ENCODE results near the gene FBRSL1.

FBRSL1 gene

DNA sequence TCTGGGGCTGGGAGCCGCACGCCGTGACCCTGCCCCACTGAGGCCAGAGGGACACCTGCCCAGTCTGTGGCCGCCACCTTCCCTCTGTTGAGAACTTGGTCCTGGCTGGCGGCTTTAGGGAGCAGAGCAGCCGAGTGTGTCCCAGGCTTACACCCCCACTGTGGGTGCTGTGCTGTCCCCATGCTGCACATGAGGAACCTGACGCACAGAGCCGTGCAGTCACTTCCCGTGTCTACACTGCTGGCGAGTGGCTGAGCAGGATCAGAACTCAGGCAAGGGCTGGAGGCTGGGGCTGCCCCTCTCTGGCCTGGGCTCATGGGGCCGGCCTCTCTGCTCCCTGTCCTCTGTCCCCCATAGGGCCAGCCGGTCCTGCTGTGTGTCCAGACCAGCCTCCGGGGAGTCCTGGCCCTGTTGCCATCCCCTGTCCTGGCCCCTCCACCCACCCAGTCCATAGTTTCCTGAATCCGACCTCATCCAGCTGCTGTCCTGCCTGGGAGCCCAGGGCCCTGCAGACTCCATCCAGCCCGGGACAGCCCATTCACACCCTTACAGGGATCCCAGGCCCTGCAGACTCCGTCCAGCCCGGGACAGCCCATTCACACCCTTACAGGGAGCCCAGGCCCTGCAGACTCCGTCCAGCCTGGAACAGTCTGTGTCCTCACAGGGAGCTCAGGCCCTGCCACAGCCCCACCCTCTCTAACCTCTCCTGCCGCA lies 10.3 kb downstream of the FBRSL1 start:
- no peak for DNase-seq

DNA sequence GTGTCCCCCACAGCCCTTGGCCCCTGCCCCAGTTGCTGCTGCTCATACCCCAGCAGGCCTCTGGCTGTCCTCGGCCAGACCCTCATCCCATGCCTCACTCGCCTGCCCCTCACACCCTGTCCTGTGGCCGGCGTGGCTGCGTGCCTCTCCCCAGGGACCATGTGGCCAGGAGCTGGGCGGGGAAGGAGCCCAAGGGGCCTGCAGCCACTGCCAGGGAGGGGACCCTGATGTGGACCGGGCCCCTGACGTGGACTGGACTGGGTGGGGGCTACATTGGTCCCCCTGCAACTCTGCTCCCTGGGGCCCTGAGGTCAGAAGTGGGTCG lies 10.9 kb downstream of the FBRSL1 start:
- DNase-seq: no peak

DNA sequence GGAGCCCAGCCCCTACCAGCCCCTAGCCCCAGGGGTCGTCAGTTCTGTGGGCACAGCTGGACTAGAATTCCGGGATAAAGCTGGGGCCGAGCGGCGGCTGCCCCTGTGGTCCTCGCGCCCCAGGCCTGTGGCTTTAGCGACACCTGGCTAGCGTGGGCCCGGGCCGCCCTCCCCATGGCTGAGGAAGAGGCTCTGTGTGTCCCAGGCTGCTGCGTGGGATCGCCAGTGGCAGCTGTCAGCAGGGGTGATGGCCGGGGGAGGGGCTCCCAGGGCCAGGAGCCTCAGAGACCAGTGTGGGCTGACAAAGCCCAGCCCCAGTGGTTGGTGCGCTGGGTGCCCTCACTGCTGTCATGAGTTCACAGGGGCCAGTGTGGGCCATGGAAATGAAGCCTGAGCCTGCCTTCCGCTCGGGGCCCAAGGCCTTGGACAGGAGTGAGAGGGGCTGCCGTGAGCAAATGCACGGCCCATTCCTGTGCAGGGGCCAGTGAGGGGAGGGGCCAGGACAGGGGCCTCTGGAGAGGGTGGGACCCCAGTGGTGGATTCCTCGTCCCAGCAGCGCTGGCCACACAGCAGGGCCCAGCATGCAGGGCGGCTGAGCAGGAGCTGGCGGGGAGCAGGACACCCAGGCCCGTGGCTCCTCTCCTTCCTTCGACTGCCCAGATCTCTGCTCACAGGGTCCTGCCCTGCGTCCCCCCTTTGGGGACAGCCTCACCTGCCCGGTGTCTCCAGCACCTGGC lies 11.4 kb downstream of the FBRSL1 start:
- no peak for DNase-seq

GRCh38 chr12:132502149-132502881 lies 12.4 kb downstream of the FBRSL1 start:
- DNase-seq: peak; percentile 41

DNA sequence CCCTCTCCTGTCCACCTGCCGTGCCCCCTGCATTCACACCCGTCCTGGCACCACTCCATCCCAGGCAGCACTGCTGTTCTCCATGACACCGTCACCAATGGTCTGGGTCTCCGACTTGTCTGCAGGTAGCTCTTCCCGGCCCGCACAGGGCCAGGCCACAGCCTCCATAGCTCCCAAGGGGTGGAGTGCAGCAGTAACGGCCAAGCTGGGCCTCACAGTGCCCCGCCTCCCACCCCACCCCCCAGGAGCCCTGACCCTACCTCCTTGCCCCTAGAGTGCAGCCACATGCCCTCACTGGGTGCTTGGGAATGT lies 12.9 kb downstream of the FBRSL1 start:
- no peak for DNase-seq

GRCh38 chr12:132503618-132504204 lies 13.8 kb downstream of the FBRSL1 start:
- no peak for DNase-seq

DNA sequence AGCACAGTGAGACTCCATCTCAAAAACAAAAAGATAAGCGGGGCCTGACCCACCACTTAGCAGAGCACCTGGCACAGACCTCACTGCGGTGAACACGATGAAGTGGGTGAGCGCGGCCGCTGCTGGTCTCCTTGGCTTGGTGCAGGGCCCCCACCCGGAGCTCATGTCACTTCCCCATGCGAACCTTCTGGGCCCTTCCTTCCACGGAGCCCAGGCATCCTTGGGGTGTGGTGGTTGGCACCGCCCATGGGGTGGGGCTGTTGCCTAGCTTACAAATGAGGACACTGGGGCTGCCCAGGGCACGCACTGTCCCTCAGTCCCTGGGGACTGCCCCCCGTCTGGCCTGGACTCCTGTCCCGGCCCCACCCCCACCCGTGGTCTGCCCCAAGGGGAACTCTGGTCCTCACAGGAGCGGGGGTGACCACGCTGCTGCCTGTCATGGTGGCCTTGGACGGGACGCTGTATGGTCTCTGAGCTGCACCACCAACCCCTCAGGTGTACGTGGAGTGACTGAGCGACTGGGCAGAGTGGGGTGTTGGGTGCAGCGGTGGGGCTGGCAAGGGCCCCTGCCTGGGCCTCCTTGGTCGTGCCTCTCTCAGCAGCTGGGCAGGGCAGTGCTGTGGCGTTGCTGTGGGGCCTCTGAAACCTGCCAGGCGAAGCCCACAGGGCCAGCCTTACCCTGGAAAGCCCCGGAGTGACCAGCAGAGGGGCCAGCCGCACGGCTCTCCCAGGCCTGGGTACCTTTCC lies 15.3 kb downstream of the FBRSL1 start:
- DNase-seq: no peak

- no peak for DNase-seq
Observed at GRCh38 chr12:132505852-132506219, 15.9 kb downstream of the FBRSL1 start.

GRCh38 chr12:132506328-132507160 lies 16.6 kb downstream of the FBRSL1 start:
- DNase-seq: peak; percentile 74

- no peak for DNase-seq
Observed at GRCh38 chr12:132507161-132507538, 17.2 kb downstream of the FBRSL1 start.

GRCh38 chr12:132507656-132508490 lies 17.9 kb downstream of the FBRSL1 start:
- no peak for DNase-seq

DNA sequence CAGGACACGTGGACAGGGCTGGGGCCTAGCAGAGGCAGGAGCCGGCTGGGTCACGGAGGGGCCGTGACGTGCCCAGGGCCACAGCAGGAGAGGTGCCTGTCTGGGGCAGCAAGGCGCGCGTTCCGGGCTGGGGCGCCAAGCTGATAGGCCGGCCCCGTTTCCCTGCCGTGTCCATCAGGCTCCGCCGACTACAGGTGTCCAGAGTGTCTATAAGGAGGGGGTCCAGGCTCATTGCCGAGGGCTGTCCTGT lies 18.5 kb downstream of the FBRSL1 start:
- no peak for DNase-seq

GRCh38 chr12:132508860-132509732 lies 19.1 kb downstream of the FBRSL1 start:
- DNase-seq: no peak

DNA sequence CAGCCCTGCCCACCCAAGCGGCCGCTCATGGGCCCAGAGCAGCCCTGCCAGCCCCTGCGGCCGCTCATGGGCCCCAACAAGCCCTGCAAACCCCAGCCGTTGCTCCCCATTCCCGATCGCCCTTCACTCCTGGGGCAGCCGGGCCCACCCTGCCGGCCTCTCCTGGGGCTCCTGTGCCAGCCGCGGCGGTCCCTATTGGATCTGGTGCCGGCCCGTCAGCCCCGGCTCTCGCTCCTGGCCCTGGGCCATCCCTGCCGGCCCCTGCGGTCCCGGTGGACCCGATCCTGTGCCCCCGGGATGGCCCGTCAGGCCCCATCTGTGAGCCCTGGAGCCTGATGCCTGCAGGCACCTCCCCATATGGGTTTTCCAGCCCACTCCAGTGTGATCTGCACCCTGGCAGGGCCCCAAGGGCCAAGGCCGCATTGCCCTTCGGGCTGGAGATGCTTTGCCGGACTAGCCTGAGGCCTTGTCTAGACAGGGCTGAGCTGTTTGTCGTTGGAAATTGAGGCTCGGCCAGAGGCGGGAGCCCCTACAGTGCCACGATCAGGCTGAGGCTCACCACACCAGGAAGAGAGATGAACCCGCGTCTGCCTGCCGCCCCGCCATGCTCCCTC lies 20.3 kb downstream of the FBRSL1 start:
- no peak for DNase-seq

GRCh38 chr12:132510746-132511477 lies 21.0 kb downstream of the FBRSL1 start:
- DNase-seq: no peak

DNA sequence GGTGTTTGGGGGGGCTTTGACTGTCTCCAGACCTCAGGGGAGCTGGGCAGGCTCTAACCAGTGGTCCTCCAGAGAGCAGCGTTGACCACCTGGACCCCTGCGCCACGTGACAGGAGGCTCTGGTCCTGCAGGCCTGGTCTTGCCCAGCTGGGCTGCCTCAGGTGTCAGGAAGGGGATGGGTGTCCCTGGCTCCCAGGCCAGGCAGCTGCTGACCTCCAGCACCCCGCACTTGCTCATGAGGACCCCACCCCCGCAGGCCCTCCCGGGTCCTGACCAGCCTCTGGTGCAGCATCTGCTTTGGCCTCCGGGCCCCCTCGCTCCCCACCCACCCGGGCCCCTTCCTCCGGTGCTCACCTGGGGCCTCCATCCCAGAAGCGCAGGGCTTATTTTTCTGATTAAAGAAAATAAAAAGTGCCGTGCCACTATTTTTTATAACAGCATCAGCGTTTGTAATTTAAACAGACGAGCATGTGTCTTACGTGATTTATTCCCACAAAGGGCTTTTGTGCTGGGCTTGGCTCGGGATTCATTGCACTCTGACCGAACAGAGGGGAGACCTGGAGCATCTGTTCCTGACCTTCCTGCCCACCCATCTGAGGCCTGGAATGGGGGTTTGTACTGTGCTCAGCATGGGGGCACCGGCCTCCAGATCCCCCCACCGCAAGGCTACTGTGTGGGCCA lies 21.7 kb downstream of the FBRSL1 start:
- no peak for DNase-seq

DNA sequence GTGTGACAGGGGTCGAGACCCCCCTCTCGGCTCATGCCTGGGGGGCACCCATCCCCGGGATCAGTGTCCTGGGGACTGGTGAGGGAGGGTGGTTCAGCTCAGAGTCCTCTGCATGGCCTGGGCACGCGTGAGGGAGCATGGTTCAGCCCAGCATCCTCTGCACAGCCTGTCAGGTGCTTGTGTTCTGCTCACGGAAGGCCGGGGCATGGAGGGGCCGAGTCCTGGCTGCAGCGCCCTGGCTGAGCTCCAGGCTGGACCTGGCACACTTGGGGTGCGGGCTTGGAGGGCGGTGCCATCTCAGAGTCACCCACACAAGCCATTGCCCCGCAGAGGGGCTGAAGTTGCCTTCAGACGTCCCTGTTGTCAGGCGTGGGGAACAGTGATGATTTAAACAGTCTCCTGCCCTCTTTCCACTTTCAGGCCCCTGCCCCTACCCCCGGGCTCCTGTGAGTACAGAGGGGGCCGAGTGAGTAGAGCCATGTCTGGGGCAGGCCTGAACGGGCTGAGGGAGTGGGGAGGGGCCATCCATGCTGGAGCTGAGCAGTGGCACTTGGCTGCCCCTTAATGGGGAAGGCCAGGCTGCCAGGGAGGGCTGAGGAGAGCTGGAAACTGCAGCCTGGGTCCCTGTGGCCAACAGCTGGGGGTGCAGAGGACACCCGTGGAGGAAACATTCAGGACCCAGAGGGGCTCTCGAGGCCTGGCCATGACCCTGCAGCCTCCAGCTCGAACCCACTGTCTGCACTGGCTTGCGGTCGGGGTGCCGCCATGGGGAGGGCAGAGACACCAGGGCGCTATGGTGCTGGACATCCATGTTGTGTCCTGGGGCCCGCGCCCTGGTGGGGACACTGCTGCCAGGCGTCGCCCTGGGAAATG lies 22.5 kb downstream of the FBRSL1 start:
- no peak for DNase-seq

DNA sequence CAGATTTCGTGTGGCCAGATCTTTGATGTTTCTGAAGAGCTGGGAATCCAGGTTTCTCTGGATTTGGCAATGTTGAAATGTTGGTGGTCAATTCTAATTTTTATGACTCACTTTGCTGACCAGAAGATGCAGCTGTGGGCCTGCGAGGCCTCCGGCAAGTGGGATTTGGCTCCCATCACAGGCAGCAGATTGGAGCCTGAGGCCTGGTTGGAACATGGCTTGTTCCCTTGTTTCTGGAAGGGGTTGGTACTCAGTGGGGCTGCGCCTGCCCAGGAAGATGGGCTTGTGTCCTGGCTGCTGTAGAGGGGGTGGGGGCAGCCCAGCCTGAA lies 23.1 kb downstream of the FBRSL1 start:
- no peak for DNase-seq
